Measurements from ENCODE around the gene PGF.

Gene PGF

DNA sequence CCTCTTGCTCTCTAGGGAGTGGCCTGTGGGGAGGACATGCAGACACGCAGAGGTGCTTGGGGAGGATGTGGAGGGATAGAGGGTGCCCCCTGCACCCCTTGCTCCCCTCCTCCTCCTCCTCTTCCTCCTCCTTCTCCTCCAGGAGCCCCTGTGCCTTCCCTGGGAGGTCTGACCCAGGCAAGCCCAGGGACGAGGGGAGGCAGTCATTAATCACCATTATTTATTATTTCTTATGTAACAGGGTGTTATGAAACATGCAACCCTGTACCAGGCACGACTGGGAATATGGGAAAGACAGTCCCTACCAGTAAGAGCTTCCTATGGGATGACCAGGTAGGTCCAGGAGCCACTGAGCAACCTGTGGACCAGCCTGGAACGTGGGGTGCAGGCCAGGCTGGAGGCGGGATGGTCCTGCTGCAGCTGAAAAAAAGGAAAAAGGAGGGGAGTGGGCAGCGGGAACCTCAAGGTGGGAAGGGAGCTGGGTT, 22.5 kb upstream of the PGF start:
- H3K9ac ChIP-seq (ENCODE audit: insufficient read length, low read depth): peak overlapping the region; percentile 56
- DNase-seq (ENCODE audit: low read depth, low spot score): no peak
- H3K4me3 ChIP-seq (ENCODE audit: insufficient read length, low read depth): no peak overlapping the region
- H3K9me3 ChIP-seq (ENCODE audit: insufficient read depth, low read length): no peaks in the 10 kb centered on the region
- H3K4me1 ChIP-seq (ENCODE audit: insufficient read depth, insufficient read length): peaks cover 37% of the 10 kb centered on the region
- no peak for TF ChIP-seq ZNF274 (IDR thresholded peaks at IDR 0.05; ENCODE audit: low read depth, low read length)
- TF ChIP-seq SUZ12 (IDR thresholded peaks at IDR 0.05; ENCODE audit: extremely low read depth, insufficient read depth, insufficient read length): no peak
- peaks cover 16% of the 10 kb centered on the region for H3K27me3 ChIP-seq (ENCODE audit: insufficient read depth, insufficient read length)
- H3K36me3 ChIP-seq (ENCODE audit: insufficient read depth, insufficient read length, low read length): no peaks in the 10 kb centered on the region

DNA sequence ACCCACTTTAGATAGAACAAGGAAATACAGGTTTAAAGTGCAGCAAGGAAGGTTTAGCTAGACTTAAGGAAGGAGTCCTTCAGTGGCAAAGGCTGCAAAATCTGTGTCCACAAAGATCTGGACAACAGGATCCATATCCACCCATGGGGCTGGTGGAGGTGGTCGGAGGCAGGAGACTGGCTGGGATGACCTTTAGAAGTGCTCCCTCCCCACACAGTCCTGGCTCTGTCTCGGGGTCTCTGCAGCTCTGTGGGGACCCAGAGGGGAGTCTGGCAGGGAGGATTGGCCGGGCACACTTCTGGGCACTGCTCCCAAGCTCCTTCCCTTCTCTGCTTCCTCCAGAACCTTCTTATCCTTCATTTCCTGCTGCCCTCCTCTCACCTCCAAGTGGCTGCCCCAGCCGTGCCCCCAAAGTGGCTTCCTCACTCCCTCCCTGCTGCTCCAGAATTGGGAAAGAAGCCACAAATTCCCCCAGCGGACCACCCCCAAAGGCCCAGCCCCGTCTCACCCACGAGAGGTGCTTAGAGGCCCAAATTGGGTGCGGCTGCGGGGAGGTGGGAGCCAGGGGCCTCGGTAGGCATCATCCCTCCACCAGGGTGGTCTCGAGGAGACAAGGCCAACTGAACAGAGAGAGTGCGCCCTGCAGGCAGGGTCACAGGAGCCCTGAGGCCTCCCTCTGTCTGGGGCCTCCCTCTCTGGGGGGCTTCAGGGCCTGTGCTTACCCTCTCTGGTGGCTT, 21.9 kb upstream of the PGF start:
- DNase-seq (ENCODE audit: low read depth, low spot score): no peak
- TF ChIP-seq YY1 (IDR thresholded peaks at IDR 0.05; ENCODE audit: insufficient read depth, insufficient read length) (no peak), ZNF274 (IDR thresholded peaks at IDR 0.05; ENCODE audit: low read depth, low read length) (no peak), SUZ12 (IDR thresholded peaks at IDR 0.05; ENCODE audit: extremely low read depth, insufficient read depth, insufficient read length) (no peak)
- Histone ChIP-seq H3K4me3 (ENCODE audit: insufficient read length, low read depth) (no peak overlapping the region), H3K27me3 (ENCODE audit: insufficient read depth, insufficient read length) (peaks cover 16% of the 10 kb centered on the region), H3K9ac (ENCODE audit: insufficient read length, low read depth) (no peak overlapping the region), H3K4me1 (ENCODE audit: insufficient read depth, insufficient read length) (peaks cover 37% of the 10 kb centered on the region), H3K9me3 (ENCODE audit: insufficient read depth, low read length) (no peaks in the 10 kb centered on the region), H3K36me3 (ENCODE audit: insufficient read depth, insufficient read length, low read length) (no peaks in the 10 kb centered on the region)

DNA sequence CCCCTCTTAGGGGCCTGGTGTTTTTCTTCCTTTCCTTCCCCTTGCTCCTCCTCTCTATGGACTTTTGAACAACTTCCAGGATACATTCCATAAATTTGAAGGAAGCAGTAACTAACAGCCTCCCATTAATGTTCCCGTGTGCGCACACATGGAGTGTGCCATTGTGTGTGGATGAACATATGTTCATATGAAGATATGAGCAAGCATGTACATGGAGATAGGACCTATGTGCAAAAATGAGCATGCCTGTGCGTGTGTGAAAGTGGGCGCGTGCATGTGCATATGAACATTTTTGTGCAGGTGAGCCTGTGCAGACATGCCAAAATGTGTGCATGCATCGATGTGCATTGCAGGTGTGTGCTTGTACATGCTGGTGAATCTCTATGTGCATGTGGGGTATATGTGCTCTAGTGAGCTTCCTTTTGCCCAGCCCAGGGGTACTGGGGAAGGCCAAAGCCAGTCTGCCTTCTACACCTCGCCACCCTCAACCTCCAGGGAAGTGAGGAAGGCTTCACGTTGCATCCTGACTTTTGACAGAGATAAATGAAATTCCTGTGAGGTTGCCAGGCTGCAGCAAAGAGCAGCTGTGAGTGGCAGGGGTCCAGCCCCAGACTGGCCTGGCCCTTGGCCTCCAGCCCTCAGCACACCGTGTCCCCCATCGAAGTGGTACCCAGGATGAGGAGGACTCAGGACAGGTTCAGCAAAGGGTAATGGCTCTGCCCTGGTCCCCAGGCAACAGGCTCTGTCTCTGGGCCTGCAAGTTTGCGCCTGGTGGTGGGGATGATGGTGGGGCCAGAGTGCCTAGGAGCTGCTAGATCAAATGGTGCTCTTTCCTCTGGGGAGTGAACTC, 21.1 kb upstream of the PGF start:
- TF ChIP-seq ZNF274 (IDR thresholded peaks at IDR 0.05; ENCODE audit: low read depth, low read length) (no peak), SUZ12 (IDR thresholded peaks at IDR 0.05; ENCODE audit: extremely low read depth, insufficient read depth, insufficient read length) (no peak), YY1 (IDR thresholded peaks at IDR 0.05; ENCODE audit: insufficient read depth, insufficient read length) (no peak)

GRCh38 chr14:74975059-74975810, 19.8 kb upstream of the PGF start:
- Histone ChIP-seq H3K4me1 (ENCODE audit: insufficient read depth, insufficient read length) (peaks cover 27% of the 10 kb centered on the region), H3K4me3 (ENCODE audit: insufficient read length, low read depth) (no peak overlapping the region), H3K36me3 (ENCODE audit: insufficient read depth, insufficient read length, low read length) (no peaks in the 10 kb centered on the region), H3K9ac (ENCODE audit: insufficient read length, low read depth) (no peak overlapping the region), H3K27me3 (ENCODE audit: insufficient read depth, insufficient read length) (peaks cover 16% of the 10 kb centered on the region), H3K9me3 (ENCODE audit: insufficient read depth, low read length) (no peaks in the 10 kb centered on the region)
- no peak for DNase-seq (ENCODE audit: low read depth, low spot score)
- TF ChIP-seq ZNF274 (IDR thresholded peaks at IDR 0.05; ENCODE audit: low read depth, low read length) (no peak), YY1 (IDR thresholded peaks at IDR 0.05; ENCODE audit: insufficient read depth, insufficient read length) (no peak), SUZ12 (IDR thresholded peaks at IDR 0.05; ENCODE audit: extremely low read depth, insufficient read depth, insufficient read length) (no peak)

More for the DNA sequence above, 21.1 kb upstream of the PGF start:
- peaks cover 37% of the 10 kb centered on the region for H3K4me1 ChIP-seq (ENCODE audit: insufficient read depth, insufficient read length)
- no peaks in the 10 kb centered on the region for H3K36me3 ChIP-seq (ENCODE audit: insufficient read depth, insufficient read length, low read length)
- H3K9me3 ChIP-seq (ENCODE audit: insufficient read depth, low read length): no peaks in the 10 kb centered on the region
- H3K4me3 ChIP-seq (ENCODE audit: insufficient read length, low read depth): no peak overlapping the region
- H3K27me3 ChIP-seq (ENCODE audit: insufficient read depth, insufficient read length): peaks cover 16% of the 10 kb centered on the region
- DNase-seq (ENCODE audit: low read depth, low spot score): no peak
- no peak overlapping the region for H3K9ac ChIP-seq (ENCODE audit: insufficient read length, low read depth)

- Histone ChIP-seq H3K9me3 (ENCODE audit: insufficient read depth, low read length) (no peaks in the 10 kb centered on the region), H3K4me3 (ENCODE audit: insufficient read length, low read depth) (no peak overlapping the region), H3K36me3 (ENCODE audit: insufficient read depth, insufficient read length, low read length) (no peaks in the 10 kb centered on the region), H3K9ac (ENCODE audit: insufficient read length, low read depth) (no peak overlapping the region), H3K4me1 (ENCODE audit: insufficient read depth, insufficient read length) (peaks cover 23% of the 10 kb centered on the region), H3K27me3 (ENCODE audit: insufficient read depth, insufficient read length) (peaks cover 16% of the 10 kb centered on the region)
- TF ChIP-seq ZNF274 (IDR thresholded peaks at IDR 0.05; ENCODE audit: low read depth, low read length): no peak
- no peak for TF ChIP-seq YY1 (IDR thresholded peaks at IDR 0.05; ENCODE audit: insufficient read depth, insufficient read length)
- TF ChIP-seq SUZ12 (IDR thresholded peaks at IDR 0.05; ENCODE audit: extremely low read depth, insufficient read depth, insufficient read length): no peak
- peak; percentile 43 for DNase-seq (ENCODE audit: low read depth, low spot score)
These were observed 19.1 kb upstream of the PGF start for GRCh38 chr14:74974364-74975058.

- Histone ChIP-seq H3K27me3 (ENCODE audit: insufficient read depth, insufficient read length) (peaks cover 16% of the 10 kb centered on the region), H3K36me3 (ENCODE audit: insufficient read depth, insufficient read length, low read length) (no peaks in the 10 kb centered on the region), H3K9ac (ENCODE audit: insufficient read length, low read depth) (no peak overlapping the region), H3K9me3 (ENCODE audit: insufficient read depth, low read length) (no peaks in the 10 kb centered on the region), H3K4me3 (ENCODE audit: insufficient read length, low read depth) (no peak overlapping the region), H3K4me1 (ENCODE audit: insufficient read depth, insufficient read length) (peaks cover 21% of the 10 kb centered on the region)
- DNase-seq (ENCODE audit: low read depth, low spot score): no peak
- TF ChIP-seq ZNF274 (IDR thresholded peaks at IDR 0.05; ENCODE audit: low read depth, low read length): no peak
- no peak for TF ChIP-seq YY1 (IDR thresholded peaks at IDR 0.05; ENCODE audit: insufficient read depth, insufficient read length)
- TF ChIP-seq SUZ12 (IDR thresholded peaks at IDR 0.05; ENCODE audit: extremely low read depth, insufficient read depth, insufficient read length): no peak
These were observed 18.5 kb upstream of the PGF start for GRCh38 chr14:74973905-74974363.
